MM.1S (cell line): ENCODE data around the gene ACOT12.

ENCODE experiments used
- DNase-seq: peaks from one replicate; pipeline ENCODE4 v3.0.0-alpha.2; 2015
- H2AFZ ChIP-seq: fragments of 300-600 bp; sonication (generic); 2 replicates; pipeline ENCODE4 v1.6.0; 2016; ENCODE audit warnings: antibody characterized with exemption, low read length
- H3F3A ChIP-seq: fragments of 300-600 bp; sonication (generic); 2 replicates; pipeline ENCODE4 v1.6.1; 2016; ENCODE audit warnings: mild to moderate bottlenecking, antibody characterized with exemption, low read length, moderate library complexity, mixed read lengths; ENCODE audit not compliant: insufficient read depth
- H3K27ac ChIP-seq: fragments of 300-600 bp; sonication (generic); 2 replicates; pipeline ENCODE4 v1.5.1; 2016; ENCODE audit warnings: mild to moderate bottlenecking, low read length
- H3K27me3 ChIP-seq: fragments of 300-600 bp; sonication (generic); replicated peaks from 2 replicates; pipeline ENCODE4 v1.6.0; 2016; ENCODE audit warnings: low read length; ENCODE audit not compliant: insufficient read depth
- H3K36me3 ChIP-seq: fragments of 300-600 bp; sonication (generic); replicated peaks from 2 replicates; pipeline ENCODE4 v1.6.1; 2016; ENCODE audit warnings: mild to moderate bottlenecking, low read length, mixed read lengths; ENCODE audit not compliant: insufficient read depth
- H3K4me1 ChIP-seq: fragments of 300-600 bp; sonication (generic); 2 replicates; pipeline ENCODE4 v1.6.1; 2016; ENCODE audit warnings: low read length, mixed read lengths
- H3K4me2 ChIP-seq: fragments of 300-600 bp; sonication (generic); 2 replicates; pipeline ENCODE4 v1.6.0; 2016; ENCODE audit warnings: low read depth, low read length
- H3K4me3 ChIP-seq: fragments of 300-600 bp; sonication (generic); 2 replicates; pipeline ENCODE4 v1.5.1; 2016; ENCODE audit warnings: low read length, mixed read lengths
- H3K79me2 ChIP-seq: fragments of 300-600 bp; sonication (generic); 2 replicates; pipeline ENCODE4 v1.6.1; 2016; ENCODE audit warnings: mixed run types, low read length, mixed read lengths
- H3K9ac ChIP-seq: fragments of 300-600 bp; sonication (generic); 2 replicates; pipeline ENCODE4 v1.6.1; 2016; ENCODE audit warnings: low read length, mixed read lengths
- H3K9me2 ChIP-seq: fragments of 300-600 bp; sonication (generic); replicated peaks from 2 replicates; pipeline ENCODE4 v1.6.1; 2016; ENCODE audit warnings: mild to moderate bottlenecking, low read length, mixed read lengths; ENCODE audit not compliant: insufficient read depth
- H3K9me3 ChIP-seq: fragments of 300-600 bp; sonication (generic); replicated peaks from 2 replicates; pipeline ENCODE4 v1.6.1; 2016; ENCODE audit warnings: mild to moderate bottlenecking, low read length, mixed read lengths; ENCODE audit not compliant: insufficient read depth
- H4K20me1 ChIP-seq: fragments of 300-600 bp; sonication (generic); 2 replicates; pipeline ENCODE4 v1.6.1; 2016; ENCODE audit warnings: mild to moderate bottlenecking, low read length, moderate library complexity, mixed read lengths; ENCODE audit not compliant: insufficient read depth
- EZH2 ChIP-seq: fragments of 300-600 bp; sonication (generic); optimal IDR thresholded peaks from 2 replicates; pipeline ENCODE3; 2017; ENCODE audit warnings: low read depth, mild to moderate bottlenecking, antibody characterized with exemption, low read length, mixed read lengths
- EZH2phosphoT487 ChIP-seq: fragments of 300-600 bp; sonication (generic); IDR thresholded peaks from 2 replicates; pipeline ENCODE4 v1.6.1; 2018; ENCODE audit warnings: antibody characterized with exemption, low read length
- TF ChIP-seq, protein P1 (sequence below): fragments of 300-600 bp; sonication (generic); IDR thresholded peaks from 2 replicates; pipeline ENCODE4 v1.5.1; 2016; ENCODE audit warnings: antibody characterized with exemption, low read length, mixed read lengths

The ACOT12 gene

DNA sequence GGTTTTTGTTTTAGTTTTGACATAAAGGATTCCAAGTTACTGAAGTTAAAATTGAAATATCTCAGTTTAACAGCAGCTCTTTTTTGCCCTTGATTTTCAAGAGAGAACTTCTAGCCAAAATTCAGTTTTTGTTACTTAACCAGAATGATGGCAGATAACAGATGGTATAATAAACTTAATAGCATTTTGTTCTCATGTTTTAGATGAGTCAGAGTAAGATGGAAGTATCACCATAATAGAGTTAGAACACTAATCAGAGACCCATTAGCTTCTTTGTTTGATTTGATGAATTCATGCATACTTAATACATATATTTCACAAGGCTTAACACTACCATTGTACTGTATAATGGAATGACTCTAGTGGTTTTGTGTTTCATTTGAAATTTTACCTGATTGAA, 80.7 kb downstream of the ACOT12 start:
- Histone ChIP-seq H3K9me2 (no peaks in the 10 kb centered on the region), H4K20me1 (no peaks in the 10 kb centered on the region), H3K27me3 (no peaks in the 10 kb centered on the region), H3F3A (no peaks in the 10 kb centered on the region), H3K36me3 (no peaks in the 10 kb centered on the region), H3K4me2 (no peak overlapping the region), H3K9me3 (no peaks in the 10 kb centered on the region), H3K27ac (no peak overlapping the region), H2AFZ (no peak overlapping the region), H3K79me2 (no peaks in the 10 kb centered on the region), H3K9ac (no peak overlapping the region), H3K4me1 (no peaks in the 10 kb centered on the region), H3K4me3 (no peak overlapping the region)
- DNase-seq = no peak
- TF ChIP-seq EZH2 (no peak), EZH2phosphoT487 (no peak)
- TF ChIP-seq, protein P1, sequence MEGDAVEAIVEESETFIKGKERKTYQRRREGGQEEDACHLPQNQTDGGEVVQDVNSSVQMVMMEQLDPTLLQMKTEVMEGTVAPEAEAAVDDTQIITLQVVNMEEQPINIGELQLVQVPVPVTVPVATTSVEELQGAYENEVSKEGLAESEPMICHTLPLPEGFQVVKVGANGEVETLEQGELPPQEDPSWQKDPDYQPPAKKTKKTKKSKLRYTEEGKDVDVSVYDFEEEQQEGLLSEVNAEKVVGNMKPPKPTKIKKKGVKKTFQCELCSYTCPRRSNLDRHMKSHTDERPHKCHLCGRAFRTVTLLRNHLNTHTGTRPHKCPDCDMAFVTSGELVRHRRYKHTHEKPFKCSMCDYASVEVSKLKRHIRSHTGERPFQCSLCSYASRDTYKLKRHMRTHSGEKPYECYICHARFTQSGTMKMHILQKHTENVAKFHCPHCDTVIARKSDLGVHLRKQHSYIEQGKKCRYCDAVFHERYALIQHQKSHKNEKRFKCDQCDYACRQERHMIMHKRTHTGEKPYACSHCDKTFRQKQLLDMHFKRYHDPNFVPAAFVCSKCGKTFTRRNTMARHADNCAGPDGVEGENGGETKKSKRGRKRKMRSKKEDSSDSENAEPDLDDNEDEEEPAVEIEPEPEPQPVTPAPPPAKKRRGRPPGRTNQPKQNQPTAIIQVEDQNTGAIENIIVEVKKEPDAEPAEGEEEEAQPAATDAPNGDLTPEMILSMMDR = no peak

DNA sequence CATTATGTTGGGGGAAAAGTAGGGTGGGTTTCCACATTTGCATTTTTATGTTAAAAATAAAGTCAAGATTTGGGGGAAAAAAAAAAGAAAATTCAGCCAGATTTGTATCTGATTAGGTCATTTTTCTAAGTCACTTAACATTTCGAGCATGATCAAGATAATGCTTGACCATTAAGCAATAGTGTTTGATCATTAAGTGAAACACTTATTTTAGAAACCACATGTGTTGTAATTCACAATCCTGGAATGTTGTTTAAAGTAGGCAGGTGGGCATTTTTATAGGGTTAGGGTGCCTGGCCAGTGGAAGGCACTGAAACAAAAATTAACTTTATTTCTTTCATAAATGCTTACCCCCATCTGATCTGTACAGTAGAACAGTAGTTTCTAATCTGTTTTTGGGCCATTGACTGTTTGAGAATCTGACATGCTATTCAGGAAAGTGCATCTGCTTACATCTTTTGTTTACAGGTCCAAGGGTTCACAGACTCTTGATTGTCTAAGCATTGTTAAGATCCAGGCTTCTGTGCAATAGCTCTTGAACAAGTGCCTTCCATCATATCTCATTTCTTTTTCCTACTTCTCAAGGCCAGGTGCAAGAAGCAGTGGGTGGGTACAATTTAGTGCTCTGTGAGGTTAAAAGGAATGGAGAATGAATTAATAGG, 83.4 kb downstream of the ACOT12 start:
- H4K20me1 ChIP-seq = no peaks in the 10 kb centered on the region
- H3K27ac ChIP-seq = no peak overlapping the region
- no peak for DNase-seq
- no peaks in the 10 kb centered on the region for H3K79me2 ChIP-seq
- no peaks in the 10 kb centered on the region for H3K36me3 ChIP-seq
- TF ChIP-seq, protein P1 = no peak
- TF ChIP-seq EZH2 (no peak), EZH2phosphoT487 (no peak)
- no peak overlapping the region for H2AFZ ChIP-seq
- H3K9me2 ChIP-seq = no peaks in the 10 kb centered on the region
- H3K9ac ChIP-seq = no peak overlapping the region
- H3K4me1 ChIP-seq = no peaks in the 10 kb centered on the region
- H3K9me3 ChIP-seq = no peaks in the 10 kb centered on the region
- H3K4me3 ChIP-seq = no peak overlapping the region
- no peaks in the 10 kb centered on the region for H3K27me3 ChIP-seq
- H3K4me2 ChIP-seq = no peak overlapping the region
- H3F3A ChIP-seq = no peaks in the 10 kb centered on the region

DNA sequence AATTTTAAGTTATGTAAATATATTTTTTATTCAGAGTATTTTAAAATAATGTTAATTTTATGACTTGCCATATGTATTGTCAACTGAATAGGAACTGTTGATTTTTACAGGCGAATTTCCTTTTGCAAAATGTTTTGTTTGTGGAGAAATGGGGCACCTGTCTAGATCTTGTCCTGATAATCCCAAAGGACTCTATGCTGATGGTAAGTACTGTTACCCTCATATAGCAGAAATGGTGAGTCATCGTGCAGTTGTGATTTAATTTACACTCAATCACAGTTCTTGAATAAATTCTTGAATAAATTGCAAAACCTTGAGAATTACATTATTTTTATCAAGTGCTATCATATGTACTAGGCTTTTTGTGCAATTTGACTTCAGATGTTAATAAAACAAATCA, 85.1 kb downstream of the ACOT12 start:
- TF ChIP-seq EZH2 (no peak), EZH2phosphoT487 (no peak)
- TF ChIP-seq, protein P1 = no peak
- Histone ChIP-seq H4K20me1 (no peaks in the 10 kb centered on the region), H3K9me2 (no peaks in the 10 kb centered on the region), H3K79me2 (no peaks in the 10 kb centered on the region), H3K36me3 (no peaks in the 10 kb centered on the region), H2AFZ (no peak overlapping the region), H3K9ac (no peak overlapping the region), H3K4me1 (no peaks in the 10 kb centered on the region), H3K27ac (no peak overlapping the region), H3K27me3 (no peaks in the 10 kb centered on the region), H3F3A (no peaks in the 10 kb centered on the region), H3K4me3 (no peak overlapping the region), H3K4me2 (no peak overlapping the region), H3K9me3 (no peaks in the 10 kb centered on the region)
- no peak for DNase-seq
